ENCODE measurements around the gene CCL17.

DNA sequence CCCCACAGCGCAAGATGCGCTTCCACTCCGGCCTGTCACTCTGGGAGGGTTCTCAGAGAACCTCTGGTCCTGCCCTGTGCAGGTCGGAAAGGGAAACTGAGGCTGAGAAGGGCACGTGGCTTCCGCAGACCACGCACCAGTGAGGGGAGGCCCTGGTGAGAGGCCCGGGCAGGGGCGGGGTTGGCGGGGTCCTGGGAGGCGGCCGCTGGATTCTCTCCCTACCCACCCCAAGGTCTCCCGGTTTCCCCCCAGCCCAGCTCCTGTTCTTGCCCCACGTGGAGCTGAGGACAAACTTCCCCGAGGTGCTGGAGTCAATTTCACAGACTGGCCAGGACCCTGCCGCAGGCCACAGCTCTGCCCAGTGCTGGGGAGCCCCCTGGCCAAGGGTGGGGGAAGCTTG, 11.5 kb downstream of the CCL17 start:
- TF ChIP-seq CTCF (IDR thresholded peaks at IDR 0.05; ENCODE audit: low read depth, low read length, missing input control) (no peak), SP1 (IDR thresholded peaks at IDR 0.05) (no peak), EGR1 (IDR thresholded peaks at IDR 0.05; ENCODE audit: low read depth in 2 of 2) (no peak), ATF3 (IDR thresholded peaks at IDR 0.05) (no peak), FOXA2 (IDR thresholded peaks at IDR 0.05) (no peak), JUND (IDR thresholded peaks at IDR 0.05) (no peak)
- TF ChIP-seq, protein P1, sequence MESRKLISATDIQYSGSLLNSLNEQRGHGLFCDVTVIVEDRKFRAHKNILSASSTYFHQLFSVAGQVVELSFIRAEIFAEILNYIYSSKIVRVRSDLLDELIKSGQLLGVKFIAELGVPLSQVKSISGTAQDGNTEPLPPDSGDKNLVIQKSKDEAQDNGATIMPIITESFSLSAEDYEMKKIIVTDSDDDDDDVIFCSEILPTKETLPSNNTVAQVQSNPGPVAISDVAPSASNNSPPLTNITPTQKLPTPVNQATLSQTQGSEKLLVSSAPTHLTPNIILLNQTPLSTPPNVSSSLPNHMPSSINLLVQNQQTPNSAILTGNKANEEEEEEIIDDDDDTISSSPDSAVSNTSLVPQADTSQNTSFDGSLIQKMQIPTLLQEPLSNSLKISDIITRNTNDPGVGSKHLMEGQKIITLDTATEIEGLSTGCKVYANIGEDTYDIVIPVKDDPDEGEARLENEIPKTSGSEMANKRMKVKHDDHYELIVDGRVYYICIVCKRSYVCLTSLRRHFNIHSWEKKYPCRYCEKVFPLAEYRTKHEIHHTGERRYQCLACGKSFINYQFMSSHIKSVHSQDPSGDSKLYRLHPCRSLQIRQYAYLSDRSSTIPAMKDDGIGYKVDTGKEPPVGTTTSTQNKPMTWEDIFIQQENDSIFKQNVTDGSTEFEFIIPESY (IDR thresholded peaks at IDR 0.05): no peak
- TF ChIP-seq, protein P2, sequence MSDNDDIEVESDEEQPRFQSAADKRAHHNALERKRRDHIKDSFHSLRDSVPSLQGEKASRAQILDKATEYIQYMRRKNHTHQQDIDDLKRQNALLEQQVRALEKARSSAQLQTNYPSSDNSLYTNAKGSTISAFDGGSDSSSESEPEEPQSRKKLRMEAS (IDR thresholded peaks at IDR 0.05): no peak
